GM19438 (cell line): ENCODE measurements around the gene KAT2A.

Source experiments
- ATAC-seq: cut with Tn5 transposase; IDR thresholded peaks from one replicate; pipeline ENCODE4 v1.9.1; 2021; ENCODE audit warnings: low read depth; ENCODE audit not compliant: unreplicated experiment

The KAT2A gene

DNA sequence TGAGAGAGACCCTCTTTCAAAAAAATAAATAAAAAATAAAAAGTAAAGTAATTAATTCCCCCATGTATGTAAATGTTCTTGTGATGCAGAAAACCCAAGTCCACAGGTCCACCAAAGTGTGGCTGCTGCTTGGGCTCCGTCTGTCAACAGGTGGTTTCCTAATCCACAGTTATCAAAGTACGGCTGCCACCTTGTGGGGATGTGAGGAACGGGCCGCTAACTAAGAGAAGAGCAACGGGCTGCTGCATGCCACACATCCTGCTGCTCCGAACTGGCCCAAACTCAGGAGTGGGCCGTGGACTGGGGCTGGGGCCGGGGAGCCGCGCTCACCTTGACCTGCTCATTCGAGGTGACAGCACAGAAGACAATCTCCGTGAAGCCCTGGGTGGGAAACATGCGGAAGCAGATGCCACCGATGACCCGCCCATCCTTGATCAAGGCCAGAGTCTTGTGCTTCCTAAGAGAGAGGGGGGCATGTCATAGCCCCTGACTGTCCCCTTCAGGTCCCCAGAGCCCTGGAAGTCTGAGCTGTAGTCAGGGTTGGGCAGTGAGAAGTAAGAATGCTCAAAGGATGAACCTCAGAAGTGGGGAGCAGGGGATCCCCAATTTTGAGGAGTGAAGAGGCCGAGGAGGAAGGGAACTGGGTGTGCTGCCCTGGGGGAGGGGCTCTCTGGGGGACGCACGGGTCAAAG, 4.3 kb downstream of the KAT2A start:
- ATAC-seq, result no peak

DNA sequence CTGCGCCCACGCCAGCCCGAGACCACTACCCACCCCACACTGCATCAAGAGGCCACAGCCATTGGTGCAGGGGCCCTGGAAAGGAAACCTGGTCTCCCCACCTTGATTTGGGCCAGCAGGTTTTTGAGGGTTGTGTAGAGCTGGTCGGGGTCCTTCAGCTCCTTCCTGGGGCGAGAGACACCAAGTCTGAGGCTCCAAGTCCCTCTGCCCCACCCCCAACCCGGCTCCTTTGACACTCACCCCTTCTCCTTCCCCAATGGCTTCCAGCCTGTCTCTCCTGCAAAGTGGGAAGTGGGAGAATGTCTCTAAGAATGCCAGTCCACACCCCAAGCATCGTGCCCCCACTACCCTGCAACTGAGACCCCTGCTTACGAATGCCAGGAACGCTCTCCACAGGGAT, 7.0 kb downstream of the KAT2A start:
- no peak for ATAC-seq

DNA sequence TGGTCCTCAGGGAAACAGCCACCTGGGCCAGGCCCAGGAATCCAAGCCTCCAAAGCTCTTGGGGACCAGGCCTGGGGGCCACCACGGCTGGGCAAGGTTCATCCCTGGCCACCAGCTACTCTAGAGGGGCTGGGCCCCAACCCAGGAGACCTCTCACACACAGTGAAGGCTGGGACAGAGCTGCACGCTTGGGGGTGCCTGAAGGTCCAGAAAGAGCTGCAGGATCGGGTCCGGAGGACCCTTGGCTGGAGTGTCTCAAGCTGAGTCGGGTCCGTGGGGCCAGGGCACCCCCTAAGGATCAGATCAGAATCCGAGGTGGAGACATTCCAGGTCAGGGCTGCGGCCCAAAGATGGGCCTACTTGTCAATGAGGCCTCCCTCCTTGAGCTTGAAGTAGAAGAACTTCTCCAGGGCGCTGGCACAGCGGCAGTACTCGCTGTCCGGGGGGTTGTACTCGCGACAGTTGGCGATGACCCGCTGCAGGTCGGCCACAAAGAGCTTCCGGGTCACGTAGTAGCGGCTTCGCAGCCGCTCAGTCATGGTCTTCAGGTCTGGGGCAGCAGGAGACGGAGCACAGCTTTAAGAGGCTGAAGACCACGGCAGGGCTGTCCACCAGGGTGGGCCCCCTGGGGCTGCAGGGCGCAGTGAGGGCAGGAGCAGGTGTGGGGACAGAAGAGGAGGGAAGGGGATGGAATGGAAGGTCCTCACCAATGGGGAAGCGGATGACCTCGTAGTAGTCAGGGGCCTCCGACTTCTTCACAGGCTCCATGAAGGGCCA, 7.7 kb downstream of the KAT2A start:
- ATAC-seq, result no peak

DNA sequence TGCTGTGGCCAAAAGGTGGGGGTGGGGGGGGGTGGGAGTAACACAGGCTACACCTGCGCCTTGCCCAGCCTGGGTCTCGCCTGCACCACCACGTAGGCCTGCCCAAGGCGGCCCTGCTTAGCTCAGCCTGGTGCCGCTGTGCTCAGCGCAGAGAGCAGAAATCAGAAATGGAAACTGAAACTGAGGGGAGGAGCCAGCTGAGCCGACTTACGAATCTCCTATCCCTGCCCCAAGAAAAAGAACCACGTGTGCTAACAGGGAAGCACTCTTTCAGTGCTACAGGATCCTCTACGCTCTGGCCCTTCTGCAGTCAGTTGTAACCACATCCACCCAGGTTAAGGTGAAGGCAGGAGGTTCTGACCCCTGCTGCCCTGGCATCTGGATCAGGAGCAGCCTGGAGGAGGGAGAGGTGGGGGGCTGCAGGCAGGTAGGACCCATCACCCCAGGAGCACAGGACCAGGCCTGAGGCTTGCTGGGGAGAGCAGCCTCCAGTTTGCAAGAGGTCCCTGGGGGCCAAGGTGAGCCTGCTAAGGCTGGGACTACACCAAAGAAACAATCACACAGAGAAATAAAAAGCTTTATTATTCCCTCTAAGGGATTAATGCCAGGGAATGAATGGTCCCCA, 8.5 kb downstream of the KAT2A start, which contains the start of gene DHX58:
TSS of gene DHX58 (minus strand) at position 163 of the 625 bp plus-strand sequence. CDS start 822 bp downstream, outside the sequence.
- peak; percentile 63 for ATAC-seq

DNA sequence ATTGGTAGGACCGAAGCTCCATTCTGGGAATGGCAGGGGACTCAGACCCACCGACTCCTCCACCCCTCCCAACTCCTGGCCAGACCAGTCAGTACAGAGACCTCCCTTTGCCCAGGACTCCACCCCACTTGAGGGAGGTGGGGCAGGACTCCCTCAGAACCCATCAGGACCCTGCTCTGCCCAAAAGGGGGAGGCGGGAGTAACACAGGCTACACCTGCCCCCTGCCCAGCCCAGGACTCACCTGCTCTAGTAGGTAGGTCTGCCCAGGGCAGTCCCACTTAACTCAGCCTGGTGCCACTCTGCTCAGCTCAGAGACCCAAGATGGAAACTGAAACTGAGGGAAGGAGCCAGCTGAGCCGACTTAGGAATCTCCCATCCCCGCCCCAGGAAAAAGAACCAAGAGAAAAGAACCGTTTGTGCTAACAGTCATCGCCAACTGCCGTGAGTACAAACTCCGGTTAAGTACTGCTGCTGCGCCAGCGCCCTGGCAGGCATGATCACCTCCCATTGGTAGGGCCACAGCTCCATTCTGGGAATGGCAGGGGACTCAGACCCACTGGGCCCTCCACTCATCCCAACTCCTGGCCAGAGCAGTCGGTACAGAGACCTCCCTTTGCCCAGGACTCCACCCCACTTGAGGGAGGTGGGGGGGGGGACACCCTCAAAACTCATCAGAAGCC, 9.2 kb downstream of the KAT2A start:
- ATAC-seq, result peak; percentile 14

DNA sequence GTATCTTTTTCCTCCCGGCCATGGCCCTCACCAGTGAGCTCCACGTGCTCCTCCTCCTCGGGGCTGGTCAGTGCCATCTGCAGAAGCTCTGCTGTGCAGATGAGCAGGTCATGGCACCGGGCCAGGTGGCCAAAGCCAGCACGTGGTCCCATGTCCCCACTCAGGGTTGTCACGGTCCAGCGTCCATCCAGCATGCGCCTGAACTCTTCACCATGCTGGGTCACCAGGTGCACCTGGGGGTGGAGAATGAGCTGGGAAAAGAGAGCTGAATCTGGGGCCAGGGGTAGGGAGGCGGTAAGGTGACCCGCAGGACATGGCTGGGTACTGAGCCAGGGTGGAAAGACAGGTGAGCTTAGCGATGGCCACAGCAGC, 9.9 kb downstream of the KAT2A start:
- no peak for ATAC-seq

DNA sequence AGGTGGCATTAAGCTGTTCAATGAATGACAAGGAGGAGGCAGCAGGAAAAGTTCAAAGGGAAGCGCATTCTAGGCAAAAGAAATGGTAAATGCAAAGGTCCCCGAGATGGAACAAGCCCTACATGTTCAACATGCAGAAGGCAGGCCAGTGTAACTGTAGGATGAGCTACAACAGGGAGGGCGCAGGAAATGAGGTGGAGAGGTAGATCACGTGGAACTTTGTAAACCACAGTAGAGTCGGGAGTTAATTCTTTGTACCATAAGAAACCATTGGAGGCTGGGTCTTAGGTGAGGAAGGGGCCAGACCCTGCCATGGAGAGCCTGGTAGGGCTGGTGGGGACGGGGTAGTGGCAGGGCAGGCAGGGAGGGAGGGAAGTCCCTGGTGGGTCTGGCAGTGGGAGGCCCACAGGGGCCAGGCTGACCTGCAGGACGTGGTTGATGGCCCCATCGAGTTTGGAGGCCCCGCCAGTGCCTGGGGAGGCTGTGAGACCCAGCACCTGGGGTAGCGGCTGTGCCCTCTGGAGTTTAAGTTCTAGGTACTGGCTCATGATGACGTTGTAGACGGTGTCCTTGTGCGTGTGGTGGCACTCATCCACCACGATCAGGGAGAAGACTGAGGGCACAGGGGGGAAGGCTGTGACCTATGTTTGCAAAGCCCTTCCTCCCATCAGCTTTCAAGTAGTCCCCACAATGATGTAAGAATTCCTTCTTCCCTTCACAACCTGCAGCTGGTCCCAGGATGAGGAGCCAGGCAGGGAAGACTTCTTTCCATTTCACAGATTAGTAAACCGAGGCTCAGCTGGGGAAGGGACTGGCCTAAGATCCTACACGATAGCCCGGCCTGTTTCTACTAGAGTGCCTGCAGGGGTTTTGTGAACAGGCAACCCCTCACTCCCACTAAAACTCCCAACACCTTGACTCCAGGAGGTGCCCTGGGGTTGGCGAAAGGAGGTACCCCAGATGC, 10.6 kb downstream of the KAT2A start:
- no peak for ATAC-seq

DNA sequence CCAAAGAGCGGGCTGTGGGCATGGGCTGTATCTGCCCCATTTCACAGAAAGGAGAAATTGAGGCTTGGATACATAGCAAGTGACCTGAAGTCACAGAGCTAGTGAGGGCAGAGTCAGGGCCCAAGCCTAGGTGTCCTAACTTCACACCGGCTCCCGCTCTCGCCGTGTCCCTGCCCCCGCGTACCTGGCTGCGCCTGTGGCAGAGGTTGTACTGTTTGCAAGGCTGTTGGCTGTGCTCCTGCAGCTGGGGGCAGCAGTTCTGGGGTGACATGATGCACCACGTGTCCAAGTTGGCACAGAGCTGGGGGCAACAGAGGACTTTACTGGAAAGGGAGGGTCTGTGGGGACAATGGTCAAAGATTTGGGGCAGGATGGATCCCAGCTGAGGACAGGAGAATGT, 12.1 kb downstream of the KAT2A start:
- ATAC-seq, result no peak

DNA sequence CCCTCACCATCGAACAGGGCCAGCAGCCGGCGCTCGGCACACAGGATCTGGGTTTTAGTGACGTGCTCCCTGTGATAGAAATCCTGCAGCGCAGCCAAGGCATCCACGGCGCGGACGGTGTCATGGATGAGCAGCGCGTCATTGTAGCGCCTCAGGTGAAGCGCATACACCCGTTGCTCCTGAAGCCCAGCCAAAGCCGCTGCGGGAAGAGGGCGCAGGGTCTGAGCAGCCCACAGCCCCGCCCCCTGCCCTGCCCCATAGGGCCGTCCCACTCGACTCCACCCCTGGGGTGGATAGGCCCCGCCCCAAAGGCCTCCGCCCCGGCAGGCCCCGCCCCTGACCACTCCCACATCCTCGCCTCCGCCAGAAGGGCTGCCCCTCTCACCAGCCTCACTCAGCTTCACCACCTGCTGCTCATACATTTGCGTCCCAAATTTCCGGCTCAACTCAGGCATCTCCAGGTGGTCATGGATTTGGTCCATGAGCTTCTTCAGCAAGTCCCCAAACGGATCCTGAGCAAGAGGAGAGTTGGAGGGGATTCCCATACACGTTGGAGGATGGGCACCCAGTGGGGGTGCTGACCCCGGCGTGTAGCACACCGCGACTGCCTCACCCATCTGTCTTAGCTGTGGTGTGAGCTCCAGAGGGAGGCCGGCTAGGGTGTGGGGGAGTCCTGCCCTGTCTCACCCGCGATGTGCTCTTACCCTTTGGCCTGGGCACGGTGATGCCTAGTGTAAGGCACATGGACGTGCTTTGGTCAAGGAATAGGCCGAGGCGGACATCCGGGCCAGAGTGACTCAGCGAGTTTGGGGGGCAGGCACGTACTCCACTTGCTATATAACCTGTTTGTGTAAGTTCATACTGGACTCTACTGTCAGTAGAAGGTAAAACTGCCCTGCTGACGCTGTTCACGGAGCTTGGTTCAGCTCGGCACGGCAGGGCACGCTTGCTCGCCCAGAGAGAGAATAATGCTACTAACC, 13.3 kb downstream of the KAT2A start:
- peak; percentile 64 for ATAC-seq

DNA sequence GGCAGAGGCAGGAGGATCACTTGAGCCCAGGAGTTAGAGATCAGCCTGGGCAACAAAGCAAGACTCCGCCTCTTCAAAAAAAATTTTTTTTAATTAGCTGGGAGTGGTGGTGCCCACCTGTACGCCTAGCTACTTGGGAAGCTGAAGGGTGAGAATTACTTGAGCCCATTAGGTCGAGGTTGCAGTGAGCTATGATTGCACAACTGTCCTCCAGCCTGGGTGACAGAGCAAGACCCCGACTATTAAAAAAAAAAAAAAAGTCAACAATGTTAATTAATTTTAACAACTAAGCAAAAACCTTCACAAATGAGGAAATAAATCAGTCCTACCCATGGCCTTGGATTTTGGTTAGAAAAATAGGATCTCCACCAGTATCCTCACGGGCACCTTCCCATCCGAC, 14.0 kb downstream of the KAT2A start:
- ATAC-seq, result no peak

DNA sequence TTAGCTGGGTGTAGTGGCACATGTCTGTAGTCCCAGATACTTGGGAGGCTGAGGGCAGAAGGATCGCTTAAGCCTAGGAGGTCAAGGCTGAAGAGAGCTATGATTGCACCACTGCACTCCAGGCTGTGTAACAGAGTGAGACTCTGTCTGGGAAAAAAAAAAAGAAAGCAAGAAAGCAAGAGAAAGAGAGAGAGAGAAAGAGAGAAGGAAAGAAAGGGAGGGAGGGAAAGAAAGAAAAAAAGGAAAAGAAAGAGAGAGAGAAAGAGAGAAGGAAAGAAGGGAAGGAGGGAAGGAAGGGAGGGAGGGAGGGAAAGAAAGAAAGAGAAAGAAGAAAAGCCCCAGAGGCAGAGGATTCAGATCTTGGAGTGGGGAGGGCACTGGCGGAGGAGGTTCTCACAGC, 15.2 kb downstream of the KAT2A start:
- no peak for ATAC-seq

DNA sequence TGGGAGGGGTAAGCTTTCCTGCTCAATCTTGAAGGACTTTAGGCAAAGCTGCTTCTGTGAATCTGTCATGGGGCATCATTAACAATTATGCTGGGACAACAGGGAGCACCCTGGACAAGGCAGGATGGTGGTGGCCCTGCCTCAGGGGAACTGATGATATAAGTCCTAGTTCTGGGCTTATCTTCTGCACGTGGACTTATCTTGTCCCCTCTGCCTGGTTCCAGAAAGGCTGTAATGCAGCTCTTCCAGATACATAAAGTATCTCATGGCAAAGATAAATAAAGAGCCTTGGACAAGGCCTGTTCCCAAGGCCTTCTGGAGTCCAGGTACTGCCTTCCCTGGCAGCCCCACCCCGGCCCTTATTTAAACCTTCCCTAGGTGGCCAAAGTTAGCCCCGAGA, 16.9 kb downstream of the KAT2A start:
- no peak for ATAC-seq

DNA sequence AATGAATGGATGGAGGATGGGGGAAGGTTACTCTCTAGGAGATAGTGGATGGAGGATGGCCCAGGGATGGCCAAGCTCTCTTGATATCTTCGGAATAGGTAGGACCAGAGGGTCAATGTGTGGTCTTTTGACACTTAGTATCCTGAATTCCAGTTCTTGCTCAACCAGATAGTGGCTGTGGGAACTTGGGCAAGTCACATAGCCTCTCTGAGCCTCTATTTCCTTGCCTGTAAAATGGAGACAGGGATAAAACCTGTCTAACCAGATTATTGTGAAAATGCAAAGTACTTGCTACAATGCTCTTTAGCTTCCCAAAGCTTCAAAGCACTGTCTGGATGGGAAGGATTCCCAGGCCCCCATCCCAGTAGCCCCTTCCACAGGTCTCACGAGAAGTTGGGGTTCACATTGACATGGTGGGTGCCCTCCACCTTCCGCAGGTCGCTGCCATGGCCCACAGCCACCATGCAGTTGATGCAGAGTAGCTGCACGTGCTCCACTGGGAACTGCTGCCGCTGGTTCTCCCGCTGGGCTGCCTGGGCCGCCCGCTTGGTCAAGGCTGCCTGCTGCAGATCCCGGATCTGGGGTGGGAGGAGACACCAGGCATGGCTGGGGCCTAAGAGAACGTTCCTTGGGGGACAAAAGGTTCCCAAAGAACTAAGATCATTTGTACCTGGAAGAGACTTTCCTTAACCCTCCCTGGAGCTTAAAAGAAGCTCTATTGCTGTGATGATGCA, 17.8 kb downstream of the KAT2A start:
- no peak for ATAC-seq

DNA sequence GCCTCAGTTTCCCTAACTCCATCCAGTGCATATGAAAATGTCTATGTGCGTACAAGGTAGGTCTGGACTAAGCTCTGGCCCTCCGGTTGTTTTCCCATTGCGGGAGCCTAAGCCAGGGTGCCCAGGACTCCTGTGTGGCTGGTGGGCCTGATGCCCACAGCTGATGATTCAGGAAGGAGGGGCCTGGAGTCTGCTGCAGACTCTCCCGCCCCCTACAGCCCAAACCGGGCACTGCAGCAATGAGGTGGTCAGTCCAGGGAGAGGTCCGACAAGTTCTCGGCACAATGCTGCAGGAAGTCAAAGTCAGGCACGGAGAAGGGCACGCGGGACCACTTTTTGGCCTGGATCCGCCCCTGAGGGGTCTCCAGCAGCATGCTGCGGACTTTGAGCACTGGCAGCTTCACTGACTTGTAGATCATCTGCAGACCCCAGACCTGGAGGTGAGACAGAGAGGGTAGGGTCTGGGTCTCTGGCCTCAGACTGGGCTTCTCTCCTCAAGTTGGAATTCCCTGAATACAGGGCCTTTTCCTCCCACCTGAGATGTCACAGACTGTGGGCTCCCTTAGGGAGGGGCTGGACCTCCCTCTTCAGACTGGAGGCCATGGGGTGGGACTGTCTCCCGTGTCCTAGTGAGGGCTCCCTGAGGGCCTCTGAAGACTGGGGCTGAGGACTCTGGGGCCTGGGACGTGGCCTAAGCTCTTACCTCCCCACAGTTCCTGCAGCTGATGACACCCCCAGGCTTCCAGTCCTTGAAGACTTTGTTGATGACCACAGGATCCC, 19.5 kb downstream of the KAT2A start:
- ATAC-seq, result no peak

DNA sequence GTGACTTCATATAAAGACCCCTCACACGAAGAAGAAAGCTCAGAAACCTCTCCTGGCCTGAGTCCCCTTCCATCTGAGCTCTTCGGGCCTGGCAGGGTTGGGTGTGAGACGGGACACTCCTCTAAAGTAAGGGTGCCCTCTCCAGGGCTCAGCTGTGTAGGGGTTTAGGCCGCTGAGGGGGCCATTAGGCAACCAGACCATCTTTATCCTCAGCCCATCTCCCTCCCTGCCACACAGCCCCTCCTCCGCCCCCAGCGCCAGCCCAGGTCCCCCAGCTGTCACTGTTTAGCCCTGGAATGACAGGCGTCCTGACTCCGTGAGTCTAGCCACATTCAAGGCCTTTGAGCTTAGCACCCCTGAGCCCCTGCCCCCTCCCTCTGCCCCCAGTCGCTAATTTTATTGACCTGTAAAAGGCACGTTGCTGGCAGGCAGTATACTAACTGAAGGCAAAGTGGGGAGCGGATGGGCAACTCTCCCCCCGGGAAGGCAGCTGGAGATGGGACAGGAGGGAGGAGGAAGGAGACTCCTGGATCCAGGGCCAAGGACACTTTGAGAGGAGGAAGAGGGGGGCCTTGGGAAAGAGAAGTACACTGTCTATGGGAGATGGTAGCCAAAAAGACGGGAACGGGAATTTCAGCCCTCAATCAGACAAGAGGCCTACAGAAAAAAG, 22.3 kb downstream of the KAT2A start:
- no peak for ATAC-seq

DNA sequence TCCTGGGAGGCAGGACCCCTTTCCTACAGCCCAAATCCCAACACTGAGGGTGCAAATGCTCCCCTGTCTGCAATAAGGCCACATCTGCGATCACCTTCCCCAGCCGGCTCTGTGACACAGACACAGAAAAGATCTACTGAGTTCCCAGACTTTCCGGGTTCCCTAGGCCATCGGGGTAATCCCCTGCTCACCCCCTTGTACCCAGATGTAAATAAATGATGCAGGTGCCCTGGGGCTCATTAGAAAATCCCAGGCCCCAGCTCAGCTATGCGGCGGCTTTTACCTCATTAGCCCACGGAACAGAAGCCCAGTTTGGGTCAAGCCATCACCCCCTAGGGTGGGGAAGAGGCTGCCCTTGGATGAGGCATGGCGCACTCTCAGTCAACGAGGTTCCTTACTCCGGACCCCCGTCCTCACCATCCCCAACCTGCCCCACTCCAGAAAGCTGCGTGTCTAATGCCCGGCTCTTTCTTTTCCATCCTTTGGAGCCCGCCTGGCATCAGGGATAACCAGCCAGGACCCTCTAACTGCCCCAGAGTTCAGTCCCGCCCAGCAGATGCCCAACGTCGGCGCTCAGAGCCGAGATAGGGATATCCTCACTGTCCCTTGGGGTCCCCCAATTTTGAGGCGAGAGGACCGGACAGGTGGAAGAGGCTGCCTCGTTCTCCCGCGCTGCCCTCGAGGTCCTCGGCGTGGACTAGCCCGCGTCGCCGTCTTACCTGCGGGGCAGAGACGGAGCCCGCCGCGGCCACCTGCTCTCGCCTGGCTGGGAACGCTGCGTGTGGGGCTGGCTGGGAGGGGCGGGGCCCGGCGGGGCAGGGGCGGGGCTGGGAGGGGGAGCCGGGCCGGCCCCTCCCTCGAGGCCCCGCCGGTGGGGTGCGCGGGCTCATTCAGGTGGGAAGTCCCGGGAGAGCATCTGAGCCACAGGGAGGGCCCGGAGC, 23.2 kb downstream of the KAT2A start, which contains the start of gene ZNF385C:
TSS of gene ZNF385C (minus strand) at position 783 of the 941 bp plus-strand sequence. CDS start 35,417 bp downstream, outside the sequence.
- ATAC-seq, result no peak
